HG02840 (cell line): ENCODE results near the gene SLC6A6.

ENCODE experiments used
- ATAC-seq: cut with Tn5 transposase; IDR thresholded peaks from one replicate; pipeline ENCODE4 v1.9.1; 2021; ENCODE audit warnings: mild to moderate bottlenecking, moderate library complexity, moderate number of reproducible peaks; ENCODE audit not compliant: unreplicated experiment, low FRiP score

Gene SLC6A6

DNA sequence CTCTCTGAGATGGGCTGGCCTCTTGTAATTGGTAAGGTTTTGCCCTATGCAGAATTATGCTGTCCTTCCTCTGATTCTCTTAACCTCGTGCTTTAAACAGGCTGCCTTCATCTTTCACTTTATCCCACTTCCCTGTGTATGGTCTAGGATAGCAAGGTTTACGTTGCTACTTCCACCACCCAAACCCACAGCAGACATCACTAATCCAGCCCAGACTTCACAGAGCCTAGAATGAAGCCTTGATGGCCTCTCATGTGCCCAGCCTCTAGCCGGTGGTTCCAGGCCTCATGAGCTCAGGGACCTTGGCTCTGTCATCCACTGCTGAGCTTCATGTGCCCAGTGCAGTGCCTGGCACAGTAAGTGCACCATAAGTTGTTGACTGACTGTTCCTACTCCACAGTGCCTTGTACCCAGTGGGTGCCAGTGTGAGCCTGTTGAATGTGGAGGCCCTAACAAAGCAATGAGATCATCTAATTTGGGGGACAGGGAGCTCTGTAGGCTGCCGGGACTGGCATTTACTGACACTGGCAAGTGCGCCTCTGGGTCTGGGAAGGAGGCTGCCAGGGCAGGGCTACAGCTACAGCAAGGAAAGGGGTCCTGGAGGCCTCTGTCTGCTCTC lies 12.5 kb downstream of the SLC6A6 start:
- ATAC-seq: no peak

DNA sequence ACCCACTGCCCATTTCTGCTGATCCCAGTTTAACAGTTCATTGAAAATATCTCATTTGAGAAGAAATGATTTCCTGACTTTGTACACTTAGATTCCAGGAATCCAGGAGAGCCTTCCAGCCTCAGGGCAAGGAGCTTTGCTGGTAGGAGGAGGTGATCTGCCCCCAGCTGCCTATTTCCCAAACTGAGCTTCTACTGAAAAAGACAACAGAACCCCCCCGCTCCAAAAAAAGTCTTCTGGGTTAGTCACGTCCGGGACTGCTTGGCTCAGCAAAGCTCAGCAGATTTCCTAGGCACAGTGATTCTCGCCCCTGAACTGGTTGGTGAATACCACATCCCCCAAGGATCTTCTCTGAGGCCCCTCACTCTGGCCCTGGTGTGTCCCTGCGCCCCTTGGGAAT lies 13.1 kb downstream of the SLC6A6 start:
- no peak for ATAC-seq

DNA sequence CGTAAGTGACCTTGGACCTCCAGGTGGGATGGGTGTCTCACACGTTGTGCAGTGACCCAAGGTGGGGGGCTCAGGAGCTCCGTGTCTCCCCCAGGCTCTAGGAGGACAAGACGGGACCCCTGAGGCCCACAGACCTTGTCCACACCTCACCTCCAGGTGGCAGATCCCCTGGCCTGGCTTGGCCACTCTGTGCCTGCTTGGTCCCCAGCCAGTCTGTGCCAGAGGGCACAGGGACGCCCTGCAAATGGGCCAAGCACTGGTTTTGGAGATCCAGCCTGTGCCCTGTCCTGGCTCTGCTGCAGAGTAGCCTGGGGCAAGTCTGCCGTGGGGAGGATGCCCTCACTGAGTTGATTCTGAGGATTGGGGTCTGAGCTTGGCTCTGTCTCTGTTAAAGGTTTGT lies 14.0 kb downstream of the SLC6A6 start:
- no peak for ATAC-seq

DNA sequence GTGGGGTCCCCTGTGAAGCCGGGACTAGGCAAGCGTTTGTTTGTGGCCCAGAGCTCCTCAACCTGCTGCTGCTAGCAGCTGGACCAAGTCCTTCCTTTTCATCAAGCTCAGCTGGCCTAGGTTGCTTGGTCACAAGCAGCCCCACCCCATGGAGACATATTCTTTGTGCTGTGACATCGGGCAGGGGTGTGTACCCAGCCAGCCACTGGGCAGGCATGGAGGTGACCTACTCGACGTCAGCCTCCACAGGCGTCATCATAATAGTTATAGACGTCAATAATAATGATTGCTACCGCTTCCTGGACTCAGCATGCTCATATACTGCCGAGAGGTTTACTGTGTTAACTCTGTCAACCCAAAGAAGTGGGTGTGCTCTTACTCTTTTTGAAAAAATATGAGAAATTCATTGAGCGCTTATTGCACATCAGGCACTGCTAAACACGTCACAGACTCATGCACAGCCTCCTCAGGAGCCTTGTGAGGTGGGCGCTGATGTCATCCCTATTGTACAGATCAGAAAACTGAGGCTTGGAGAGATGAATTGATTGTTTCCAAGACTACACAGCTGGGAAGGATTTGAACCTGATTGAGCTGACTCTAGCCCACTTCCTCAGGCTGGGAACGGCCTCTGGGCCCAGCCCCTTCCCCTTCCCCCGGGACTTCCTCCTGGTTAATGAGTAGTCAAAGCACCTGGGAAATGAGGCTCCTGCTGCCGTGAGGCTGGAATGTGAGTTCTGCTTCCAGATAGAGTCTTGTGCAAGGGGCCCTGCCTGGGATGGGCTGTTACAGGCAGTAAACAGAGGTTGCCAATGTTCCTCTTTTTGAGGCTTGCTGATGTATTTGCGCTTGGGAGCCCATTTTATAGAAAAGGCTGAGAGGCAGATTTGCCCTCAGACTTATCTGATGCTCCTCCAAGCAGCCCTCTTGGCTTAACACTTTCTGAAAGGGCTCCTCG lies 16.2 kb downstream of the SLC6A6 start:
- ATAC-seq: no peak

GRCh38 chr3:14422016-14422963 lies 19.9 kb downstream of the SLC6A6 start:
- no peak for ATAC-seq

- ATAC-seq: no peak
Observed at GRCh38 chr3:14423197-14423743, 20.9 kb downstream of the SLC6A6 start.

DNA sequence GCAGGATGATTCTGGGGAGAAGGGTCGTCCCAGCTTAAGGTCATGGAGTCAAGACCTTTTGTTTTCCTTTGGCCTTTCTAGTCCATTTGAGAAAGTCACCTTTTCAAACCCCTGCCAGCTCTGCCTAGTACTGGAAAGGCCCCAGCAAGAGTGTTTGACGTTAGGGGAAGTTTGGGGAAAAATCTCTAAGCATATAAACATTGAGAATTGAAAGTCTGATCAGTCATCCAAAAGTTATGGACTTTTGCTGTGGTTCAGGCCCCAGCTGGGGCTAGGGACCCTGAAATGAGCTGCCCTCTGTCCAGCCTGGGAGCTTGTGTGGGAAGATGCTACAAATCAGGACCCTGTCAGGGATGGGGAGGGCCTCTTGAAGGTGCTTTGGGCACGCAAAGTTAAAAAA lies 21.6 kb downstream of the SLC6A6 start:
- ATAC-seq: no peak

- no peak for ATAC-seq
Observed at GRCh38 chr3:14424711-14425580, 22.5 kb downstream of the SLC6A6 start.

DNA sequence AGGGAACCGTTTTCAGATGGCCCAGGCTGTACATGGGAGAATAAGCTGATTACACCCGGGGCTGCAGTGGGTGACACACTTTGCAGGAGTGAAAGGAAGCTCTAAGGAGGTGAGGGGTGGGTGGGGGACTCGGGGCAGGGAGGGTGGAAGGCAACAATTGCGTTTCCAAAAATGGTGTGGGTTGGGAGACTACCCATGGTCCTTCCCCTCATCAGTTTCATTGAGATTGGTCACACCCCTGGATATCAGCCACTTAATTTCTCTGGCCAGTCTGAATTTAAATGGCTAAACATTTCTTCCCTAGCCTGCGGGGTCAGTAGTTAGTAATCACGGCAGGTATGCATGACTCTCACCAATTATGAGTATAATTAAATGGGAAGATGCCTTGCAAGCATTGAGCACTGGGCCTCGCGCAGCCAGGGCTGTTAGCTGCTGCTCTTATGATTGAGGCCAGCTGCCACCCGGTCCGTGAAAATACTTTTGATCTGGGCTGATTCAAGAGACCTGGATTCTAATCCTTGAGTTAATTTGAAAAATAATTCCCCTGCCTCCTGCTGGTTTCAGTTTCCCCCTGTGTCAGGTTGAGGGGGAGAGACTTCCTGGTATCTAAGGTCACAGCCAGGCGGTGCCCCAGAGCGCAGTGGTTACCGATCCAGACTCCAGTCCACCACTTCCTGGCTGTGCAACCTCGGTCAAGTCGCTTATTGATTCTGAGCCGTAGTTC lies 23.3 kb downstream of the SLC6A6 start:
- ATAC-seq: no peak

- no peak for ATAC-seq
Observed at GRCh38 chr3:14426305-14426620, 23.9 kb downstream of the SLC6A6 start.

DNA sequence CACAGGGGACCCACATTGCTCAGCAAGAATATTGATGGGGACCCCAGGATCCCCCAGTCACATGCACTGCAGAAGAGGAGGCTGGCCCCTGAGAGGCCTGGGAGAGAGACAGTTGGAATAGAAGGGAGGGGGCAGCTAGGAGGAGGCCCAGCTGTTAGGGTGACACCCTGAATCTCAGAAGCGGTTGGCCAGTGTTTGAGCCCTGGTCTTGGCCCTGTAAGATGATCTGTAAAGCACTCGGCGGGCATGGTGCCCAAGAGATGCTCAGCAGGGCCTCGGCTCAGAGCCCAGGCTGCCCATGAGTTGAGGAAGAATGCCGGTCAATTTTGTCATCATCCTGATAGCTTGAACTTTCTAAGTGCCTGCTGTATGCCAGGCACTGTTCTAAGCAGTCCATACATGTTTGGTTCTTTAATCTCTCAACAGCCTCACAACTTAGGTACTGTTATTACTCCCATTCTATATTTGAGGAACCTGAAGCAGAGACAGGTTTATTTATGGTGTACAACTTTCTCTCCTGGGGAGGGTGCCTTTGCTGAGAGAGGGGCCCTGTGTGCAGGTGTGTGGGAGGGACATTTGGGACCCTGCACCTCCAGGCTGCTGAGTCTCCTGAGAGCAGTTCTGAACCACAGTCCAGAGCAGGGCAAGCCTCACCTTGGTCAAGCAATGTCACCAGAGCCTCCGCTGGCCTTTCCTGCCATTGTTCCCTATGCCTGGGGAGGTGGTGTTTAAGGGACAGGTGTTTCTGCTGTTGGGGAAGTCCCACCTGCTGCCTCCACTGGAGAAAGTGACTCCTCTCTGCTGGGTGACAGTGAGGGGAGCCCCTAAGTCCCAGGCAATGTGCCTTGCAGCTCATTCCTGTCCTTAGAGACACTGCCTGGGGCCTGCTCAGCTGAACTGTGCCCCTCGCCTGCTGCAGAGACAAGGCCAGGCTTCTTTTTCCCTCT lies 26.0 kb downstream of the SLC6A6 start:
- ATAC-seq: no peak

- no peak for ATAC-seq
Observed at GRCh38 chr3:14429237-14429636, 26.8 kb downstream of the SLC6A6 start.

GRCh38 chr3:14429640-14430039 lies 27.2 kb downstream of the SLC6A6 start:
- no peak for ATAC-seq

GRCh38 chr3:14430053-14430452 lies 27.6 kb downstream of the SLC6A6 start:
- no peak for ATAC-seq

GRCh38 chr3:14430706-14431451 lies 28.5 kb downstream of the SLC6A6 start:
- ATAC-seq: no peak

DNA sequence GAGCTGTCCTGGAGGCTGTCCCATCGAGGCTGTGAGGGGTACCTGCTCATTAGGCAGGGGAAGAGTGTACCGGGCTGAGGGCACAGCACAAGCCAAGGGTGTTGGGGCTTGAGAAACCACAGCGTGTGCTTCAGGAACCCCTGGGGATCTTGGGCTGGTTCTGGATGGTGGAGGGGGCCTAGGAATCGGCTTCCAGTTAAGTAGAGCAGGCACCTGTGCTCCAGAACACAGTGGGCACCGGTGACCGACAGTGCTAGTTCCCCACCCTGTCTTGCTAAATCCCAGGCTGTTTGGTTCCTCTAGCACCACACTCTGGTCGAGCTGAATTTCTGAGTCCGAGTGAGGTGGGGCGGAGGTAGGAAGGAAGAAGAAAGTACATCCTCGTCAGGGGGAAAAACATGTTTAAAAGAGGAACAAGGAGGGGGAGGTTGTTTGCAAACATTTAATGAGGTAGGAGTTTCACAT lies 29.1 kb downstream of the SLC6A6 start:
- ATAC-seq: peak; percentile 30
